ENCODE data around the gene PLCL2.

Gene PLCL2

DNA sequence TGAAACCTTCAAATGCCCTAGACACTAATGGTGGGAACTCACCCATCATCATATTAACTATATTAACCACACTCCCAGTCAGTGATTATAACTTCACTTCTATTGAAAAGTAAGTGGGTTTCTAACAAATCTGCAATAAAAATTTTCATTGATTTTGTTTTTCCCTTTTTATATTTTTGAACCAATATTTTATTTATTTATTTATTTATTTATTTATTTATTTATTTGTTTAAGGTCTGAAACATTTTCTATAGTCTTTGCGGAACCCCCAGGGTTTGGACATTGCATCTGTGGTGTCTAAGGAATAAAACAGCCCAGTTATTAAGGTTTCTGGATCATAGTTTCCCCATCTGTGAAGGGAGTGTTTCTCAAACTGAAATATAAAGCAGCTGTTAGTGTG lies 16.2 kb upstream of the PLCL2 start:
- no peak for DNase-seq

DNA sequence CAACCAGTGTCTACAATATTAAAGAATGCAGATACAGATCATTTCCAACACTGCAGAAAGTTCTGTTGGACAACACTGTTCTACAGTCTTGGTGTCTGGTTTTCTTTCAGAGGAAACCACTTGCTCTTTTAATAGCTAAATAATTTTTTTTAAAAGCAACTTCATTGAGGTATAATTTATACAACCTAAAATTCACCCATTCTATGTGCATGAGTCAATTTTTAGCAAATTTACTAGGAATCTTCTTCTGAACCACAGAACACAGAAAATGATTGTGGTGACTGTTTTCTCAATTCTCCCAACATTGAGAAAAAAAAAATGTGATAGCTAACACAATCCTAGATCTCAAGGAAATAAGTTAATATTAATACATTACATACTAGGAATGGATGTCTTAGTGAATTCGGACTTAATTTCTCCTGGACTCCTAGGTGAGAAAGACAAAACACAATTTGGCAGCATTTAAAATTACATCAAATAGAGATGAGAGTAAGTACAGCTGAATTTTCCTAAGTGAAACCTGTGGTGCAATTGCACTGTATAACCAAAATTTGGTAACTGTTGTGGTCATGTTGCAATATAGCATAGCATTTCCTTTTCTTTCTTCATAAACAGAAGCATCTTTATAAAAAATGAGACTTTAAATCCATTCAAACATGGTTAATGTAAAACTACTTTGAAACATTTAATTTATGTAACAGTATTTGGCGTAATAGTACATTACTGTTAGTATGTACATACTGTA lies 15.3 kb upstream of the PLCL2 start:
- no peak for DNase-seq

DNA sequence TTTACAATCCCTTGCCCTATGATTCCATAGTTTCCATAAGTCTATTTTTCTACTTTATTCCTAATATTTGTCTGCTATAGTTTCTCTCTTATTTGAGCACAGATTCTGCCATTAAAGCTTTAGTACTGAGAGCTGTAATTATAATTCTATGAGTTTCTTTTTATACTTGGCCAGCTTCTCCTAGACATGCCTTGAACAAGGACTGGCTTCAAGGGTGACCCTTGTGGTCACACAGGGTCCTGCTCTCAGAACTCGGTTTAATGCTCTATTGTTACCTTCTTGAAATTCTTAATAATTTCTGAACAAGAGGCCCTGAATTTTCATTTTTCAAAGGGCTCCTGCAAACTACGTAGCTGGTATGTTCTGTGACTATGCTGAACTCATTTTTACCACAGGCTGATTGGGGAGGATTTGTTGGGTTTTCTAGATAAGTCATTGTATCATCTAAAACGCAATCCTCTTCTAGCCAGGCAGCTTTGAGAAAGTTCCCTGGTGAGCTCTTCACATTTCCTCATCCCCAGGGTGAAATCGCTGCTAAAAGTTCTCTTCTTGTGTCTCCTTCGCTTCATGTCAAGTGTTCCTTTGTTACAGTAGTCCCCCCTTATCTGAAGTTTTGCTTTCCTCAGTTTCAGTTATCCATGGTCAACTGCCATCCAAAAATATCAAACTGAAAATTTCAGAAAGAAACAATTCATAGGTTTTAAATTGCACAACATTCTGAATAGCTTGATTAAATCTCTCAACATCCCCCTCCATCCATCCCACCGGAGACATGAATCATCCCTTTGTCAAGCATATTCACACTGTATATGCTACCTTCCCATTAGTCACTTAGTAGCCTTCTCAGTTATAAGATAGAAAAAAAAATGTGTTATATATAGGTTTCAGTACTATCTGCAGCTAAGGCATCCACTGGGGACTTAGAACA lies 12.6 kb upstream of the PLCL2 start:
- DNase-seq = no peak

DNA sequence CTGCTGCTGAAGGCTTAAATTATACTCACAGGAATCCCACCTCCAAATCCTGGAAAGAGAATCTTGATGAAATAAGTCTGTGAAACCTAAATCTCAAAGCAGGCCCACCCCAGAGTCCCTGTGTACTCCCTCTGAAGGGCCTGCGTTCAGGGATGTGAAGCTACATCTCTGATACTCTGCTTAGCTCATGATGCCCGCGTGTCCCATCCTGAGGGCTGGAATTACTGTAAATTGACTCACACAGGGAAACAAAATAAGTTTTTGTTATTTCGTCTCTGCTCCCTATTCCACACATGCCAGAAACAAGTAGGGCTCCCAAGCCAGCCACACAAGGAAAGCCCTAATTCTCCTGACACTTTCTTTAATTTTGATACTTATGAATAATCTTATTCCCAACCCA lies 10.9 kb upstream of the PLCL2 start:
- no peak for DNase-seq

DNA sequence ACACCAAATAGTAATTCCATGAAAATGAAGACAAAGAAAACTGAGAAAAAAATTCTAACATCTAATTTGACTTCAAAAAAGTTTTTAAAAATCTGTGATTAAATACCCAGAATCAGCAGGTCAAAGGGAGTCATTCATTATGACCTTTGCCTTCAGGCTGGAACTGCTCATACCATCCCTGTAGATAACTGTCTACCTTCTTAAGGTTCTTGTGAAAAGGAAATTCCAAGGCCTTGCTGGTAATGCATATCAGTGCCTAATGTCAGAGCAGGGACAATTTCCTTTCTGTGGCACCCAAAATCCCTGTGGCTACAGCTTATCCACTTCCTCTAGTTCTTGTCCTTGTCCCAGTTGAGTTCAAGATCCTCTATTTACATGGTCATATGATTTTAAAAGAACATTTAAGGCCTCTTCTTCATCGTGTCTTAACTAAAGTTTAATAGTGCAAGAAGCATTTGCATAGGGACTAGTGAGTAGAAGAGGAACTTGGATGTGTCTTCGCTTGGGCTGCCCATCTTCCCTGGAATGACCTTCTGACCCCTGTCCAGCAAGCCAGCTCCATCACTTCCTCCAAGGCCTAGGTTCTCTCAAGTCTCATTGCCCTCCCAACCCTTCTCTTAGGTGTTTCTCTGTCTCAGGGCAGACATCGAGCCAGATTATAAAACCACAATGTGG lies 8.7 kb upstream of the PLCL2 start:
- no peak for DNase-seq

DNA sequence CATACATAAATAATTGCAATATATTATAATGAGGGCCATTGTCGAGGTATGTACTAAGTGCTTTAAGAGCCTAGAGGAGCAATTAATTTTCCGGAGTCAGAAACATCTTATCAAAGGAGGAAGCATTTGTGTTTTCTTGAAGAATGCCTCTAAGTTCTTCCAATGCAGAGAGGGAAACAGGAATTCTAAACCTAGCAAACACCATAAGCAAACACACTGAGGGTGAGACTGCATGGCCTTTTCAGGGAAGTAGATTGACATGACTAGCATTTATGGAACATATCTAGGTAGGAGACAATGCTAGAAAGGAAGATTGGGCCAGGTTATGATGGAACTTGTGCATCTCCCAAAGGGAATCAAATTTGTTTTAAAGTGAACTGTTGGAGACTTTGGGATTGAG lies 7.2 kb upstream of the PLCL2 start:
- no peak for DNase-seq

DNA sequence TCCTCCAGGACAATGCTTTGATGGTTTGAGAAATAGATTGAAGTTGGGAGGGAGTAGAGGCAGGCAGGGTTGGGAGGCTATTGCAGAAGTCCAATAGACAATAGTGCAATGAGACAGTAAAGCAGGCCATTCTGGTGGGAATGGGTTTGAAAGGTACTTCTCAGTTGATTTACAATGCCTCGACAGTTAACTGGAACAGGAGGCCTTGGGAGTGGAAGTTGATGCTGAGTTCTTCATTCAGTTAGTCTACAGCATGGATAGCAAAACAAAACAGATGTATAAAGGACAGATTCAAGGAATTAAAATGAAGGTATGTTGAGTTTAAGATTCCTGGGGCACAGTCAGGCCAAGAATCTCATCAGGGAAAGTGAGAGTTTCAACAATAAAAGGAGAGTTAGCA lies 6.8 kb upstream of the PLCL2 start:
- no peak for DNase-seq

DNA sequence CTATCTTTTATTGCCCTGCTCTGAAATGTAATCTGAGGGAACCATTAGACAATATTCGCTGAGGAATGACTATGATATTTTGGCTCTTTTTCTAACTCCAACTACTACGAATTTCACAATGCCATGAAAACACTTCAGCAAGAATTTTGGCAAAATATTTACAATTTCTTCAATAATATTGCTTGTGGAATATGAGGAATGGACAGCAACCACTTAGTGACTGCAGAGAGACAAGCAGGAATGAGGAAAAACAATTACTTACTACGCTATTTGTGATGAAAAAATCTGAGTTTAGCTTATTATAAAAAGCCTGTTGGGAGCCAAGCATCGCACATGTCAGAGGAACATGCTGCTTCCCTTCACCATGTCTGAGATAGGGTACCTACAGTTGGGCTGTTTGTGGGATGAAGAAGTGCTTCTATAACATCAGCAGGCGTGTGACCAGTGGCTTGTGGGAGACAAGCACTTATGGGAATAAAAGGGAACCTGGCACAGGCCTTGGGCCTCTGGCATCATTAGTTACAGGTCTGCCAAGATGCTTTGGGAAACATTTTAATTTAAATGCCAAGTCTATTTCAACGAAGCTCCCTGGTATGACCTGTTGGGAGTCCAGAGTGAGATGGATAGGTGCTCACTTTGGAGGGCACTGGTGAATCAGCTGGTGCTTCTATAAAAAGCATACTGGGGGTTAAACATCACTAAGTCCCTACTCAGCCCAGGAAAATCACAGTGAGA lies 2.7 kb upstream of the PLCL2 start:
- no peak for DNase-seq

DNA sequence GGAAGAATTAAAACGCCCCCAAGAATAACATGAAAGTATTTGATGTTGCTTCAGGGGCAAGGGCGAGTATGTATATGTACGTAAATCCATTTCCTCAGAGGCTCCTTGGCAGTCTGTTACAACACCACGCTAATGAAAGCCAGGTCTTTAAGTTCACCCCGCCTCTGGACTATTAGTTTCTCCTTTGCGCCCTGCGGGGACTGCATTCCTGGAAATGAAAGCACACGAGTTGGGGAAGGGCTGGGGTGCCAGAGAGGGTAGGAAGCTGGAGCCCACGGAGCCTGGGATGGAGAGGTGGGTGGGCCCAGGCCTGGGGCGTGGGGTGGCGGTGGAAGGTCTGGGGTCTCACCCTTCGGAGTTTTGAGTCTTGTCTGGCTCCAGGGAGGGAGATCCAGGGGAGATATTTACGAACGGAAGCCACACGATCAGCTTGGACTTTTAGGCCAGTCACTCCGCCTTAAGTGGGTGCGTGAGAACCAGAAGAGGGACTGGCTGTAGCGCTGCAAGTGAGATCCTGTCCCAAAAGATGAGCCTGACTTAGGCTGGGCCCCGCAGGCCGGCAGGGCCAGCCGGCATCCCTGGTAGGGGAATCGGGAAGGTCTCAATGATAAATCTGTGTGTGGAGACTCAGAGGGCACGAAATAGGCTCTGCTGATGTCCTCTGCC lies 1.6 kb upstream of the PLCL2 start:
- no peak for DNase-seq

DNA sequence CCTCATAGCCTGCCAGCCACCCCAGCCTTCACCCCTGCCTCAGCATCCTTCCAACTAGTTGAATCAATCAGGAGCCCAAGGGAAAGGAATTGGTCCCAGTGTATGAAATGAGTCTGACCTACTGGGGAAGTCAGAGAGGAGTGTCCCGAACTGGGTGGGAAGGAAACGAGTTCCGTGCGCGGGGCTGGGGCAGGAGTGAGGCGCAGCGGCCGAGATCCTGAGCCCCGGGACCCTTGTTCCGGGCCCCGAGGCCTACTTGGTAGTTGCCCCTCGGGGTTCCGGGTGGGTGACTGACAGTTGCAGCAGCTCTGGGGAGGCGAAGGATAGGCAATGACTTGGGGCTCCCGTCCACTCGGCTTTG lies 1.1 kb upstream of the PLCL2 start:
- DNase-seq = no peak

DNA sequence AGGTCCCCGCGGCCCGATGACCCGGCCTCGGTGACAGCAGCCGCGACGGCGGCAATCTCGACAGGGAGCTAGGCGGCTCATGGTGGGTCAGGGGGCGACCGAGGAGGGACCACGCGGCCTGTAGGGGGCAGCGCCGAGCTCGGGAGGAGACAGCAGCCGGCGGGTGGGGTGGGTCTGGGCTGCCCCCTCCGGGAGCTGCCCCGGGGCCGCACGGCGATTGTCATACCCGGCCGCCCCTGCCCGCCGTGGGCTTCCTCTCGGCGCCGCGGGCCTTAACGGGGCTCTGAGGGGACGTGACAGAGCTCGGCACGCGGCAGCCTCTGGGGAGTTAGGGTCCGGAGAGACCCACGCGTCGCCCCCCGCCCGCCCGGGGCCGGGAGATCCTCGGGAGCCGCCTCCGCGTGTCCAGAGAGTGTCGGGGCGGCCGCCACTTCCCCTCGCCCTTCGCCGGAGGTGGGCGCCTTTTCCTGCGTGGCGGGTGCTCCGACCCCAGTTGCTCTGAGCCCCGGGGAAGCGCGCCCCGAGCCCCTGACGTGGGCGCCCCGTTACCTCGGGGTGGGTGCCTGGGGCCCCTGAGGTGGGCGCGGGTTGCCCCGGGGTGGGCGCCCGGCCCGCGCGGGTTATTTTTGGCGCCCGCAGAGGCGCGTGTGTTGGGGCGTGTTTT lies 539 bp upstream of the PLCL2 start:
- no peak for DNase-seq

DNA sequence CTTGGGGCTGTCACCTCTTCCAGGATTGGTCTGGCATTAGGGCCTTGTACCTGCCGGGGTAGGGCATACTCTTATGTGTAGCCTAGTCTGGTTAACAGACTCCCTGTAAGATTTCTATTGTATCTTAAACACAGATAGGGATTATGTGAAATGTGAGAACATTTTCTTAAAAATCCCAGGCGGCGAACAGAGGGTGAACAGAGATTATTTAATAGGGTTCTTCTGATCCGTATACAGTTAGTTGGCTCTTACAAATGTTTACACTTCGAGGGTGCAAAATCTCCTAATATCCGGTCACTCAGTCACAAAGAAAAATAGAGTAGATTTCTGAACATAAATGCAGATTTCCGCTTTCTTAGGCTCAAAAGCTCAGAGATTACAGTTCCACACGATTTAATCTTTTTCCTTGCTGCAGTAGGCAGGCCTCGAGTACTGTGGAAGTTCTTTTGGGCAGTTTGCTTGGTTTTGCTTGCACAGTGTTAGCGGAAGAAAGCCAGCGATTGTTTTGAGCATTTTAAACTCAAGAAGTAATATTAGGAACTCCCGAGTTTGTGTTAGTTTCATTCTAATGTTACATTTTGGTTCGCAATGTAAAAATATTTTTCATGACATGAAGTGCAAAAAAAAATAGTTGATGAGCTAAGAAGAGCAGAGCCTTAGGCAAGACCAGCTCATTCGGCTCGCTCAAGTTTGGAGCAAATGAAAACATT lies 993 bp downstream of the PLCL2 start:
- DNase-seq = no peak

DNA sequence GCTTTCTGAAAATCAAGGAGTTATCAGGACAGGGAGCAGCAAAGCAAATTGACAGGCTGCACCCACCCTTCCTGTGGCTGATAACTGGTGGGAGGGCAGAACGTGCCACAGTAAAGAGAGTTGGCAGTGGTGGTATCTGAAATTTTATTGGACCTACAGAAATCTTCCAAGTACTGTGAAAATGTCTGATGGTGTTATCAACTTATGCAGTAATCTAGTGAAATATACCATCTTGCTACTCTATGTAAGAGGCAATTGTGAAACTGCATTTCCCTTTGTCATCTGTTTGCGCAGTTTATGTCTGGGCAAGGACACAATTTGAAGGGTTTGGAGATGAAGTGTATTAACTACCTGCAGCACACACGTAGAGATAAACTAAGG lies 1.5 kb downstream of the PLCL2 start:
- DNase-seq = no peak

DNA sequence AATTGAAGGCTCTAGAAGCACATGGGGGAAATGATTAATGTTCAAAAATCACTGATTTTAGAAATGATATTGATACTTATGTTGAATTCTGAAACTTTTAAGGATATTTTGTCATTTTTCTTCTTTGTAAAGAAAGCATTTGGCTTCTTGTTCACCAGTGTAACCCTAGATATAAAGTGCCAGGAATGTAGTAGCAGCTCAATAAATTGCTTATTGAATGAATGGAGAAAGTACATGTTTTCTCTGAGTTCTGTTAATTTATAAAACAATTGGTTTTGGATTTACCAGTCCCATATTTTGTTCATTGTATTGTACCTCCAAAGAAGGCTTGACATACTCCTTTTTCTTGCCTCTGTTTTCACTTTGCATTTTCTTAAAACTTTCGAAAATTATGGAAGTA lies 2.4 kb downstream of the PLCL2 start:
- no peak for DNase-seq

DNA sequence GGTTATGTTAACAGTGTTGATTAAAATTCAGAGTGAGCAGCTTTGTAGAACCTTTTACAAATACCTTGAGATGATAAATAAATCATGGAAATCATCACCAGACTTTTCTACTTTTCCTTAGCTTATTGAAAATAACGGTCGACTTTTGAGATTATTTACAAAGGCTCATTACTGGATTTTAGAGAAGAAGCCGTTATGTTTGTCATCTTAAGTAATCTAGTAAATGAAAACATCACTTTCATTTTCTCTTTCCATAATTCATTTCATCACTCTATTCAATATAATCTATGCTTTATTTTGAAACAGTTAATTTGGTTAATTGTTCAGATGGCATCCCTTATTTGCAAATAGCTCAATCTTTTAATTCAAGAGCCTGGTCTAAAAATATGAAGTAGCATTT lies 3.6 kb downstream of the PLCL2 start:
- no peak for DNase-seq

DNA sequence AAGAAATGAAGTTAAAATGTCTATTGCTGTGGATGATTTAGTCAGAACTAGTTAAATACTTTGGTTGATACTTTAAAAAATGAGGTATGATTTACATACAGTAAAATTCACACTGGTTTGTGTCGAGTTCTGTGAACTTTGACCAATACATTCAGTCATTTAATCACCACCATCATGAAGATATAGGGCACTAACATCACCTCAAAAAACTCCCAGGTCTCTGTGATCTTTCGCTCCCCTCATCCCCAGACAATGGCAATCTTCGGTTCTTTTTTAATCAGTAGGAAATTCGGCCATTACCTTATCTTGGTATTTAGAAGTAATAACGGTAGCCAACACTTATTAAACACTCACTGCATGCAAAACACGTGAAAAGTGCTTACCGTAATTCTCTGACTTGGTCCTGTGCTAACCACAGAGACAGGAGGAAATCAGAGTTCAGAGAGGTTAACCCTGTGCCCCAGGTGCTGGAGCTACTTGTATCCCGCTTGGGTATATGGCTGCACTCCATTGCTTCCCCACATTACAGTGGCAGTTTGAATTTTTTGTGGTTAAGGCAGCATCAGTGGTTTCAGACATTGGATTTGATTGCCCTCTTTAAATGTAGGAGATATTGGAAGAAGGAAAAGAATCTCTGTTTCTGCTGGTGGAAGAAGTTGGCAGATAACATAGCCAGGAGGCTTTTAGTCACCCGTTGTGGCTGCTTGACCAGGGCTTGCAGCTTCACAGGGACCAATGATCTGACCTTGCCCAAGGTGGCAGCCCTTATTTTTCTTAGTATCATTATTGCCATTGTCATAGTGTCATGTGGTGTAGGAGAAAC lies 4.2 kb downstream of the PLCL2 start:
- no peak for DNase-seq

DNA sequence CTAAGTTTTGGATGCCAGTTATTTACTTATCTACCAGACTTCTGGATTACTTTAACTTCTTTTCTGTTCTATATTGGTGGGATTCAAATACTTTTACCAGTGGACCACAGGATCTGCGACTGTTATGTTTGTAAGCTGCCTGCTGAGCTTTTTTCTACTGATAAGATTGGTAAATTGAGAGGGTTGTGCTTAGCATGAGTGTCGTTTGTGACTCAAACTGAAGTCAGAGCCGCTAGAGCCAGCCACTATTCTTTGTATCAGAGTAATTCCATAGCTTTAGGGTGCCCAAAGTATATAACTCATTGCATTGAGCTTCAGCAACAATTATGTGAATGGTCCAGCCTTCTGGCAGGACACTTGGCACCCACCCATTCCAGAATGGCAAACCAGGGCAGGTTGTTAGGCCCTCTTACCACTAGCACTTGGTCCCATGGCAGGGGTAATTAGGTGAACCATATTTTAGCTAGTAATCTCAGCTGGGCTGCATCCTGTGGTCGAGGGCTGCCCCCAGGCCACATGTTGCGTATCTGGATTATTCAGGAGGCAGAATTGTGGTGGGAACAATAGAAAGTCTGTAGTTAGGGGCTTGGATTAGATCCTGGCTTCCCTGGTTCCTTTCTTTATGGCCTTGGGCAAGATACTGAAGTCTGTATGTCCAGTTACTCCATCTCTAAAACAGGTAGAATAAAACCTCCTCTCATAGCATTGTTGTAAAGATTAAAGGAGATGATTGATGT lies 6.0 kb downstream of the PLCL2 start:
- no peak for DNase-seq

DNA sequence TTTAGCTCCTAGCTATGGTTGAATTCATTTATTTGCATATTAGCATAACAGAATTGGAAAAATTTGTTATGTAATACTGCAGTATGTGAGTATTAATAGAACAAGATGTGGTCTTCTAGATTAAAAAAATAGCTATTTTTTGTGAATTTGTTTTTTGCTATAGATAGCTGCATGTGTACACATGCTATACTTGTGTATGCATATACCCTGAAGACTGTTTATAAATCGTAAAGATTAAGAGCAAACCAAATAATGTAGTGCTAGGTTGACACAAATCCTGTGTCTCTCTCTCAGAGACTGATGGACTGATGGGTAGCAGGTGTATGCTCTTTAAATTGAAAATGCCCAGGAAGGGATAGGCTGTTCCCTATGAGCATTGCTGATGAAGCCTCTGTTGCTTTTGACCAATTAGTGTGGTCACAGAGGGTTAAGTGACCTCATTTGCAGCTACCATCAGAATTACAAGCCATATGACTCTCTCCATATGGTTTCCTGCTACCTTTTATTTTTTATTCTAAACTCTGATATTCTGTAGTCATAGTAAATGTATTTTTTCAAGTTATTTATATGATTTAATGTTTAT lies 9.0 kb downstream of the PLCL2 start:
- no peak for DNase-seq

DNA sequence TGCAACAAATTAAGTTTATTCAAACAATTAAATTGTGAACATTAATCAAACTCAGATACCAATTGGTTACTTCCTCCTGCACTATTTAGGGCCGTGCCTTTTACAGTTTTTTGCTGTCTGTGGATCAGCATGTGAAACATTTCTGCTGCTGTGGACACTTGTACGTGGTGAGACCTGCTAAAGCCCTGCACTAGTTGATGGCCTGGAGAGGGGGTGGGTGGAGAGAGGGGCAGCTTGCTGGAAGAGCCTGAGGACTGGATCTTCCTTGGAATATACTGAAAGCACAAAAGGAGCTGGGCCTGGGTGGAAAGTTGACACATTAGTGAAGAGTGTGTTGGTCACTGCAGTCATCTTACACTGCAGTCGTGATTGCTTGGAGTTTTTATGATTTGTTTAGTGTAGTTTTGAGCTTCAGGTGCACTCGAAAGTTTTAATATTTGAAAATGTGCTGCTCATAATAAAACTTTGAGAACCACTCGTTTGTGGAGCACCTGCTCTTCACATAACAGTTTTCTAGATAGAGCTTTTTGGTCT lies 11.4 kb downstream of the PLCL2 start:
- DNase-seq = no peak

Measured in amniotic stem cell (primary cell).